GM19099 (cell line): Measurements from ENCODE around the gene SWAP70.

Experiments used
- POLR2A ChIP-seq: IDR thresholded peaks from 3 replicates; pipeline ENCODE4 v1.6.1; 2011; ENCODE audit warnings: low read depth; ENCODE audit not compliant: insufficient read length; ENCODE audit errors: extremely low read depth

Gene SWAP70

GRCh38 chr11:9765320-9766101 lies 101.6 kb downstream of the SWAP70 start:
- TF ChIP-seq POLR2A = no peak

DNA sequence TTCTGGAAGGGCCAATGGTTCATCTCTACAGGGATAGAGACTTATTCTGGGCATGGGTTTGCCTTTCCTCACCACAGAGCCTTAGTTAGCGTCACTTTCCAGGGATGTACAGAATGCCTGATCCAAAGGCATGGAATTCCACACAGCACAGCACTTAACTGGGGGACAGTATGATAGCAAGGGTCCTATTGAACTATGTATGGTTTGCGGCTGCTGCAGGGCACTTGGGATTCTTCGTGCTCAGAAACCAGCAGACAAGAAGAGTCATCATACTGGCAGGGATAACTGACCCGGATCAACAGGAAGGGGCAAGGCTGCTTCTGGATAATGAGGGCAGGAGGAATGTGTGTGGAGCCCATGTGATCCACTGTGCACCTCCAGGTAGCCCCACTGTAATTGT lies 105.7 kb downstream of the SWAP70 start:
- no peak for TF ChIP-seq POLR2A

- no peak for TF ChIP-seq POLR2A
Measured at GRCh38 chr11:9771071-9771511, 107.2 kb downstream of the SWAP70 start.

- TF ChIP-seq POLR2A = no peak
Measured at GRCh38 chr11:9772218-9772617, 108.3 kb downstream of the SWAP70 start.

- TF ChIP-seq POLR2A = no peak
Measured at GRCh38 chr11:9773524-9773923, 109.6 kb downstream of the SWAP70 start.

- TF ChIP-seq POLR2A = no peak
Measured at GRCh38 chr11:9774109-9774508, 110.2 kb downstream of the SWAP70 start.

- TF ChIP-seq POLR2A = no peak
Measured at GRCh38 chr11:9774591-9775397, 110.9 kb downstream of the SWAP70 start.

DNA sequence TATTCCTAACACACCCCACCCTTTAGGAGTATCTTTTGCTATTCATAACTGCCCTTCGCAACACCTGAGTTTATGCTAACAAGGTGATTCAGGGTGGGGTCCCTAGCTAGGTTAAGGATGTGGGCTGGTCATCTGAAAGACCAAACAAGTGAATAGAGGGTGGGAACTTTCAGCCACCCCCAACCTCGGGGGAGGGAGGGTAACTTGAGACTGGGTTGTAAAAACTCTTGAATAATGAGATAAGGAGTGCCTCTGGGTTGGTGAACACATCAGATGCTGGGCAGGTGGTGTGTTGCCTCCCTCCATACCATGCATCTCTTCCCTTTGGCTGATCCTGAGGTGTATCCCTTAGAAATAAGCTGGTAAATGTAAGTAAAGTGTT lies 111.5 kb downstream of the SWAP70 start:
- TF ChIP-seq POLR2A = no peak

DNA sequence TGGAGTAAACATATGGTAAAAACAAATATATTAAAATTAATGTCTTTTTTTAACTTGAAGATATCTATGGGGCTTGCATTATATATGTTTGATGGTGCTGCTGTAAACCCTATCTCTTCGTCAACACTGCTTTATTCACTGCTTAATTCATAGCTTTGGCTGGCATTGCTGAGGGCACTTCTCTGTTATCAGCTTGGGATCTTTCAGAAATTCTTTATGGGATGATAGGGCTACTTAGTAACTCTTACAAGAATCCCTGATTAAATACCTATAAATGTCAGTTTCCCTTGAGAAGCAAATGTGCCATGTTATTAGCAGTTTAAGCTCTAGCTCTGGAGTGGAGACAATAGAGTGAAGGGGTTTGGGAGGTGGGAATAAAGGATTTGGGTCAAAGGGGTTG lies 112.3 kb downstream of the SWAP70 start:
- no peak for TF ChIP-seq POLR2A

GRCh38 chr11:9777066-9777465 lies 113.2 kb downstream of the SWAP70 start:
- no peak for TF ChIP-seq POLR2A

GRCh38 chr11:9777525-9777924 lies 113.6 kb downstream of the SWAP70 start:
- TF ChIP-seq POLR2A = no peak

DNA sequence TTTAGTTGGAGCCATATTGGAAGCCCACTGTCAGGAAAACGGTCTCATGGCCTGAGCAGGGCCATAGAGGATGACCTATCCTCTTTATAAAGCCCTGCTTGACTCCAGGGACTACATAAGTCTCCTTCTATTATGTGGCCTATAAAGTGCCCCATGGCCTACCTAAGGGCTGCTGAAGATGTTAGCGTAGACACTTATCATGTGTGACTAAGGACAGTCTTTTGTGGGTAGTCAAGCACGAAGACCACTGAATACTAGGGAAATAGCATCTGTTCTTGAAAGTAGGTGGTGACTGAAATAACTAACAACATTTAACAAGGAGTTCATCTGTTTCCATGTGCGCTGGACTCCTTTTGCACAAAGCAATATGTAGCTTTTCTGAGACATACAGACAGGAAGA lies 117.1 kb downstream of the SWAP70 start:
- no peak for TF ChIP-seq POLR2A

GRCh38 chr11:9783986-9784385 lies 120.1 kb downstream of the SWAP70 start:
- no peak for TF ChIP-seq POLR2A

- no peak for TF ChIP-seq POLR2A
Measured at GRCh38 chr11:9784602-9785315, 120.9 kb downstream of the SWAP70 start.

DNA sequence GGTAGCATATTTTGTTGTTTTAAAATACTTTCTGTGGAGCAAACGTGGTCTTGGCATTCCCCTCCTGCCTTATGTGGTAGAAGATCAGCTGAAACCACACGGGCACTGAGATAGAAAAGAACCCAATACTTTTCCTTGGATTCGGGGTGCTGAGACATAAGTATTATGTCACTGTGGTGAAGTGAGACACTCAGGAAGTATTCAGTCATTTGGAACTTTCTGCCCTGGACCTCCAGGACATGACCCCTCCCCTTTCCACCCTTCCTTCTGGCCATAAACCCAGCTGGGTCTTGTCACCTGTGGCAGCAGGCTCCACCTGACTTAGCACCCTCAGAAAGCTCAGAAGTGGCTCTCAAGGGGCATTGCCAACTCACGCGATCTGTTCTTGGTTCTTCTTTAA lies 123.4 kb downstream of the SWAP70 start:
- TF ChIP-seq POLR2A = no peak
